GM18907 (cell line): ENCODE results near the gene TICRR.

Source experiments
- ATAC-seq: cut with Tn5 transposase; IDR thresholded peaks from one replicate; pipeline ENCODE4 v1.9.1; 2021; ENCODE audit warnings: mild to moderate bottlenecking, moderate library complexity; ENCODE audit not compliant: unreplicated experiment

TICRR gene

DNA sequence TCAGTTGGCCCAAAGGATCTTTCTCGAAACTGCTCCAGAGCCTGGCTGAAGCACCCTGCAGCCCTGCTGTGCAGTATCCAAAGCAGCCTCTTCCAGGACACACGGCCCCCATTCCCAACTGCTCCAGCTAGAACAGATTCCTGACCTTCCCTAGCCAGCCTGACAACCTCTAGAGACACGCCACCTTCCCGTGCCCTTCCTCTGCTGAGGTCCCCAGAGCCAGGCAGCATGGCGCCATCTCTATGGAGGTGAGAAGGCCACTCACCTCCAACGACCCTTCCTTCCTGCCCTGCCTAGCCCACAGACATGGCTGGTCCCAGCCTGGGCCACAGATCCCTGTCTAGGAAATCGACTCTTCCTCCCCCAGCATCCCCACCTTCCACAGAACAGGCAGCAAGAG lies 76.9 kb downstream of the TICRR start:
- no peak for ATAC-seq

DNA sequence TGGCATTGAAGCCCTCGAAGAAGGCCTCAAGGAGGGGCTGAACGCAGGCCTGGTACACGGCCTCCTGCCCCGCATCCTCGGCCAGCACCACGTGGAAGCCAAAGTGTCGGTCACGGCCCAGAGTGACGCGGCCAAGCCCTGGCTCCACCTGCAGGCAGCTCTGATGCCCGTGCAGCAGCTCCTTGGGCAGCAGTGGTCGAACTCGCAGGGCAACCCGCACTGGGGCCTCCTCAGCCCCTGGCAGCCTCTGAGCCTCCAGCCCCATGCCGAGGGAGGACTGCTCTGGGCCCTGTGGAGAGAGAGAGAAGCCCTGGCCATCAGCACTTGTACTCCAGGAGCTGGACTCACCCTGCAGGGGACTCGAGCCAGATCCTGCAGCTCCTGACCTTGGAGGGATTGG lies 77.4 kb downstream of the TICRR start:
- no peak for ATAC-seq

DNA sequence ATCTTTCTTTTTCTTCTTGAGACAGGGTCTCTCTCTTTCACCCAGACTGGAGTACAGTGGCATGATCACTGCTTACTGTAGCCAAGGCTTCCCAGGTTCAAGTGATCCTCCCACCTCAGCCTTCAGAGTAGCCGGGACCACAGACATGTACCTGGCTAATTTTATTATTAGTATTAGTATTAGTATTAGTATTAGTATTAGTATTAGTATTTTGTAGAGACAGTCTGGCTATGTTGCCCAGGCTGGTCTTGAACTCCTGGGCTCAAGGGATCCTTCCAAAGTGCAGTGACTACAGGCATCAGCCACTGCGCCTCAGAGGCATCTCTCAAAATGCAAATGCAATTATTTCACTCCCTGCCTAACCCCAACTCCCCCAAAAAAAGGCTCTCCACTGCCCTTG lies 78.3 kb downstream of the TICRR start:
- no peak for ATAC-seq

DNA sequence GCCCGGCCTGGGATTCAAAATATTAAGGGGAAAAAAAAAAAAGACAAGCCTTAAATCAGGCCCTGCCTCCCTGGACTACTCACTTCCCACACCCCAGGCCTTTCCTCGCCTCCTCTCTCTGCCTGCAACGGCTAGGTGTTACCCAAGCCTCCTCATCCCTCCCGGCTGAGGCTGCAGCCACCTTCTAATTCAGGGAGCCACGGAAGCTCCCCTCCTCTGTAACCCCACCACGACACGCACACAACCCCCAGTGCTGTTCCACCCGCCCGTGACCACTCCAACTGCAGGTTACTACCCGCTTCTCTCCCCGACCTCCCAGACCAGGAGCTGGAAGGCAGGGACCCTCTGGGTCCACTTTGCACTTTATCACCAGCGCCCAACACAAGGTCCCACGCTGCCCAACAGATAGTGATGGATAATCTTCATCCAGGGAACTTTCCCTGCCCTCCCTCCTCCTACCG lies 79.1 kb downstream of the TICRR start:
- no peak for ATAC-seq

DNA sequence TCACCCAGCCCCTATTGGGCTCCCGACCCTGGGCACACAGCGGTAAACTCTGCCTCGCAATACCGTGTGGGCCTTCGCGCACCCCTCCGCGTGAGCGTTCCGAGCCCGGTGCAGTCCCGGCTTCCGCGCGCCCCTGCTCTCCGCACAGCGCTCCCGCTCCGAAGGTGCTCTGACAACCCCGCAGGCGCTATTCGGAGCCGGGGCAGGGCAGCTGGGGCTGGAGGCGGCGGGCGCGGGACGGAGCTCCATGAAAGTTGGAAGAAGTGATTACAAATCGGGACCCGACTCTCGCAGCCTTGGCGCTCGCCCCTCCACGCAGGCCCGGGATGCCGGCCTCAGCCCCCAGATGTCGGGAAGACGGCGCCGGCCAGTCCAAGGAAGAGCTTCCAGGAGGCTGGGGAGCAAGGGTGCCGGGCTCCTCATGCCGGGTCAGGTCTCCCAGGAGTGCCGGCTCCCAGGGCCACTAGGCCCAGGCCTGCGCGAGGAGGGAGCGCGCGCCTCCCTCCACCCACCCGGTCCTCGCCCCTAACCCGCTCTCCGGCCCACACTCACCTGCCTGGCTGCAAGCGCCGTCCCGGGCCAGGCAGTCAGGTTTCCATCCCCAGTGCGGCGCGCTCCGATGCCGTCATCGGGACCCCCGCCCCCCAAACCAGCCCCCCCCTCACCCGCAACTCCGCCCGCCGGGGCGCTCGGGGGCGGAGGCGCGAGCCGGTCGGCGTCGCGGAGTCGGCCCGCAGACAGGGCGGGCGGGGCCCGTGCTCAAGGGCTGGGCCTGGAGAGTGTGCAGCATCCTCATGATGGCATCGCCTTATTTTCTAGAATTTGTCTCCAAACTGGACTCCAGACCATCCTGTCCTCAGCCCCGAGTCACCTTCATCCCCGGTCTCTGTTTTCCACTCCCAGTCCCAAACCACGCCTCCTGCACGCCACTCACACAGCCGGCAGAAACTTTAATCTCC lies 79.9 kb downstream of the TICRR start, which contains the start of gene KIF7:
Gene KIF7, minus strand, starts transcription at position 621 of the 959 bp plus-strand sequence. CDS start 2,537 bp downstream, outside the sequence.
- no peak for ATAC-seq

DNA sequence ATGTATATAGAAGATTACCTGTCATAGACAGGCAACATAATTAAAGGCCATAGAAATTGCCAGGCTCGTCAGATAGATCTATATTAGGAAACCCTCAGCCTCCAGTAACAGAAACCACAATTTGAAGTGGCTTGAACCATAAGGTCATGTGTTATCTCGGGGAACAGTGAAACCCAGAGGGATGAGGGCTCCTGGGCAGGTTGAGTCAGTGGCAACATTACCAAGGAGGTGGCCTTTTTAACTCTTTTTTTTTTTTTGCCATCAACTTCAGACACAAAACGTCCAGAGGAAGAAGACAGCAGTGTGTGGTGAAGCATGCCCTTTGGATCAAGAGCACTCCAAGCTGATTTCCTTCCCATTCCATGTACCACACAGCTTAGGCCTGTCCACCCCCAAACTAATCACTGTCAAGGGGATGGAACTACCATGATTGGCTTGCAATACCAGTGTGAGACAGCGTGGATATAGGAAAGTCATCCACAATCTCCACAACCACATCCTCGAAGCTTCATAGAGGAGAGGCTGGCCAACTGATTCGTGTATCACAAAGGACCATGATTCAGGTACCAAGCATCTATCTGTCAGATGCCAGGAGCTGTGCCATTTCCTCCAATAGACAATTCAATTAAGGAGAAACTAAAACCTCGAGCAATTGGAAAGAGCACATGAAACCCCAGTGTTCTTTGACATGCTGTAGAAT lies 81.0 kb downstream of the TICRR start:
- no peak for ATAC-seq

DNA sequence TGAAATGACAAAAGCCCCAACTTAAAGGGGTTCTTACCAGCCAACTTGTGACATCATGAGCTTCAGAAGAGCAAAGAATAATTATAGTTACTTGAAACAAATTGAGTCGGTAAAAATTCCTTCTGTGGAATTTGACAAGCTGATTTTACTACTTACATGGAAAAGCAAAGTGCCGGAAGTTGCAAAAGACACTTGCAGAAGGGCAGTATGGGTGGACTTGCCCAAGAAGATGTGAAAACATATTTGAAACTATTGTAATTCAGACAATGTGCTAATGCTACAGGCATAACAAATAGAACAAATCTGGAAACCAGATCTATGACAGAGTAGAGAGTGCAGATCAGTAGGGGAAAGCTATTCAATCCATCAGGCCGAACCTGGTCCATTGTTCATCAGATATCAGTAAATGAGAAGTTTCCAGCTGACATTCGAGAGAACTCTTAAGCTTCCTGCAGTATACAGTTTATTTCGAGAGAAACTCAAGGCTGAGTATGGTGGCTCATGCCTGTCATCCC lies 82.5 kb downstream of the TICRR start:
- ATAC-seq: no peak

DNA sequence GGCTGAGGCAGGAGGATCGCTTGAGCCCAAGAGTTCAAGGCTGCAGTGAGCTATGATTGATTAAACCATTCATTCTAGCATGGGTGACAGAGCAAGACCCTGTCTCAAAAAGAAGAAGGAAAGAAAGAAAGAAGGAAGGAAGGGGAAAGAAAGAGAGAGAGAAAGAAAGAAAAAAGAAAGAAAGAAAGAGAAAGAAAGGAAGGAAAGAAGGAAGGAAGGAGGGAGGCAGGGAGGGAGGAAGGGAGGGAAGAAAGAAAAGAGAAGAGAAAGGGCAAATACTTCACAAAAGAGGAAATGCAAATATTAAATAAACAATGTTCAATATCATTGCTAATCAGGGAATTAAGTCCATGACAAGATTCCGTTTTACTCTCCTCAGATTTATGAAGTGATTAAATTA lies 84.0 kb downstream of the TICRR start:
- no peak for ATAC-seq

DNA sequence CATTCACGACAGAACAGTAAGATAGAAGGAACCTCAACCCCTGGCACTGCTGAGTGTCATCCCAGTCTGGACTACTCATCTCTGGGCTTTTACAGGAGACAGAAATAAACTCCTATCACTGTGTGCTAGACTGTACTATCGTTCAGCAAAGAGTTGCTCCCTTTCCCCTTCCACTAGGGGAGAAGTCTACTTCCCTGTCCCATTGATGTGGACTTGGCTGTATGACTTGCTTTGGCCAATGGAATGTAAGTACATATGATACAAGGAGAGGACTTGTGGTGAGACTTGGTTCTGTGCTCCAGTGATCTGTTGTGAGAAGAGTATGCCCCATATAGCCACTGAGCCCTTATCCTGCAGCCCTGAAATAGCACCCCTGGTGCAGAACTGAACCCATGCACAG lies 85.3 kb downstream of the TICRR start:
- ATAC-seq: no peak

DNA sequence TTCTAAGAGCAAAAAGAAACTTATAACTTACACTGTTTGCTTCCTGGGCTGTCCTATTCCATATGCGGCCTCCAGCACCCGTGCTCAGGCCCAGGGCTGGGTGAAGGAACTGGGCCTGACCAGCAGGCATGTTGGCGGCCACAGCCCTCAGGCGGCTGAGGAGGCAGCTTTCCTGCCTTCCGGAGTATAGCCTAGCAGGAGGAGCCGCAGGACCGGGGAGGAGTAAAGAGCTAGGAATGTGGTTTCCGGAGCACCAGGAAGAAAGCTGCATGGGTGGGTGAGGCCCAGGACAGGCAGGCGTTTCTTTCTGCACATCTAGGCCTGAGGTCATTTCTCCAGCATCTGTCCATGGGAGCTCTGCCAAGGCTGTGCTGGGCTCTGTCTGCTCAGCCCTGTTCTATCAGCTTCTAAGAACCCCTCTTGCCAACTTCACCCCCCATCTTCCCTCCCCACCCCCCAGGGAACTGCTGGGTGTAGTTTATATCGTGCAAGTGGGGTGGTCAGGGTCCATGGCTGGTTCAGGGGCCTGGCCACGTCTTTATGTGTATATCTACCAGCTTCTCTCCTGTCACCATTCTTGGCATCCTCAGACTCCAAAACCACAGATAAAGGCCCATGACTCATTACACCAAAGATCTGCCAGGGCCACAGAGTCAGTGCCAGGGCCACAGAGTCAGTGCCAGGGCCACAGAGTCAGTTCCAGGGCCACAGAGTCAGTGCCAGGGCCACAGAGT lies 87.8 kb downstream of the TICRR start:
- ATAC-seq: no peak

DNA sequence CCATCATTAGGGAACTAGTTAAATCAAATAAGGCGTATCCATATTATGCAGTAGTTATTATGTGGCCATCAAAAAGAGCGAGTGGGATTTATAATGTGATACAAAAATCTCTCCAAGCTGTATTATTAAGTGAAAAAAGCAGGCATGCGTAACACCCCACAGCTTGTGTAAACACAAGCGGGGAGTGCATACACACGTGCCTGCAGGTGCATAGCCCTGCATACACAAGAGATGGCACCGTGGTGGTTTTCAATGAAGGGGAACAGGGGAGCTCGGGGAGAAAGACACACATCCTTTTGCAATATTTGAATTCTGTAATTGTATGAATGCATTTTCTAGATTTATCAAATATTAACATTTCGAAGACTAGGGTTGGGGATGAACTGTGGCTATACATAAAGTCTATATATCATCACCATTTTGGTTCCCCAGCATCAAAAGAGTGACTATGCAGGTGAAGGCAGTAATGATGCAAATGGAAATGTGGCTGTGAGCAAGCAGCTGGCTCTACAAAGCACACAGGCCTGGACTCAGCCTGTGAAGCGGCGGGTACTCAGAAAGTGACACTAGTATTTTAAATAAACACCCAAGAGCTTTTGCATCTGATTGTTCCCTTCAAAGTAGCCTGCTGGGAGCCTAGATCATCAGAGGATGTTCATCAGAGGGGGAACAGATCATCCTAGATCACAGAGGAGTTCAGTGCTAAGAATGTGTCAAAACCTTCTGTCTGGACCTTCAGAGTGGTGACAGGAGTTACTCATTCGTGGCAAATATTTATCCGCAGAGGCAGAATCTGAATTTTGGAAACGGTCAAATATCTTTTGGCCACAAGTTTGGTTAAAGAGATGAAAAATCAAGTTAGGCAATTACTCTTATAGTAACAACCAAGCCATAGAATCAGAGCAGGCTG lies 89.4 kb downstream of the TICRR start:
- ATAC-seq: no peak

DNA sequence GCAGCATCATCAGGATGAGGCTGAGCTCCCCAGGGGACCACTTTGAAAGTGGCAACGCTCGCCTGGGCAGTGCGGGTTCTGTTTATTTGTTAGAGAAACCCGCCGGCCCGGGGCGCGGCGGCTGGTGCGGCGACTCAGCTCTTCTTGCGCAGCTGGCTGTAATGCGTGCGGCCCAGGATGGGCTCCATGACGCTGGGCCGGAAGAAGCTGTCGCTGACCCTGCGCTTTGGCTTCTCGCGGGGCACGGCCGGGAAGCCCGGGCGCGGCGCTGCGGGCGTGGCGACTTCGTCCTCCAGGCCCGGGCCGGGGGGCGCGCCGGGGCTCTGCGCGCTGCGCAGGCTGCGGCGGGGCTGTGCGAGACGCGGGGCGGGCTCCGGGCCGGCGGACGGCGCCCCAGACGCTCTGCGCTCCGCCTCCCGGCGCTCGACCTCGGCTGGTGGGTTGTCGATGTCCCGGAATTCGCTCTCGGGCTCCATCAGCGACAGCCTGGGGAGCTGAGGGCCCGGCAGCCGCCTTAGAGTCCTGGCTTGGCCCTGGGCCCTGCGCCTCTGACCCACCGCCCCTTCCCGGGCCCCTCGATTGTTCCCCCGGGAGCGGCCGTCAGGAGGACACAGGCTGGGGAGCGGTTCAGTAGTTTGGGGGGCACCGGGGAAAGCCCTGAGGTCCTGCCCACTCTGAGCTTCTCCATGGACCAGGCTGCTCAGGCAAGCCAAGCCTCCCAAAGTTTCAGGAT lies 90.3 kb downstream of the TICRR start:
- ATAC-seq: no peak

DNA sequence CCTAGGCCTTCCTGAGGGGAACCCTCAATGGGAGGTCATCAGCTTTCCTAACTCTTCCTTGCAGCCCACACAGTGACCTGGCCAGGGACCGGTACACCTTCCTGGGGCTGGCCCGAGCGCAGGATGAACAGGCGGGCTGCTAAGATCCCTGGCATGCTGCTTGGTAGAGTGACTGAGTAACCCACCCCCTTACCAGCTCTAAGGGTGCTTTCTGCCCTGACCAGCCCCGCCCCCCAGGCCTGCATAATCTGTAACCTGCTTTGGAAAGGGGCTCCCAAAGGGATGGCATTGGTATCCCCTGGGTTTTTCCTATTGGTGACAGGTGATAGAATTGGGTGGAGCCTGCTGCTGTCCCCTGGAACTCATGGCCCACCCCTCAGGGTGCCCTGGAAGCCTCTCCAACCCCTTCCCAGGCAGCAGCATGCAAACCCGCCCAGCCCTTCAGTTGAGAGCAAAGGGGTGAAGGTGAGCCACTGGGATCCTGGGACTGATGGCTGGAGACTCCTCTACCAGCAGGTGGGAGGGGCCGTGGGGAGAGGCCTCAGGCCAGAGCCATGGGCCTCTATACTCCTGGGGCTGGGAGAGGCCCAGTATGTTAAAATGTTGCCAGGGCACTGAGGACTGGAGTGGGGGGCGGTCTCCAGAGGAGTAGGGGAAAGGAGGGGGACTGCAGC lies 91.1 kb downstream of the TICRR start:
- no peak for ATAC-seq

DNA sequence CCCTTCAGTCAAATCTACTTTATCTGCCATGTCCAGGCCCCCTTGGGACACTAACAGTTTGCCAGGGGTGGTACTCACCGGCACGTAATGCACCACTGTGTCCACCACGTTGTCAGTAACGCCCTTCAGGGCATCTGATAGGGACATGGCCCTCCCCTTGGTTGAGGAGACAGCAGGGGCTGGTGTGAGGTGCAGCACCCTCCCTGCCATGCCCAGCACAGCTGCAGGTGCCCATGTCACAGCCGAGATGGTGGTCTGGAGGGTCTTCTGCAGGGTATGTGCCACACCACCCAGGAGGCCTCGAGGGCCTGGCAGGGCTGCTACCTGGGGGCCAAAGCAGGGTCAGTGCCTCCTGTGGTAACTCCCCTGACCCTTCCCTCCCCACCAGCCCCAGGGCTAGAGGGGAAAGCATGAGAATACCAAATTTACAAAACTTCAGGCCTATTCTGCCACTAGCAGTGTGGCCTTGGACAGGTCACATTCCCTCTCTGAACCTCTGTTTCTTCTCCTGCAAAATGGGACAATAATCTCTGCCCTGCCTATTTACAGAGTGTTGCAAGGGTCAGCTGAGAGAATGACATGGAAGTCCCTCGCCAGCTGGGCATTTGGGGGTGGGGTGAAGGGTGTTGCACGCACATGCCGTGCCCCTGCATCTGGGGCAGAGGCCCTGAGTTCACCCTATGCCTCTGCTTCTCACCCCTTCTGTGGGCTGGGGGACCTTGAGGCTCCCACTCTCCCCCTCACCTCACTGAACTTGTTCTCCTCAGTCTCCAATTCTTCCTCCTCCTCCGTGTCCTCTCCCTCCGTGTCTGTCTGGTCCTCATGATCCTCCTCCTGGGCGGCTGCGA lies 91.8 kb downstream of the TICRR start:
- no peak for ATAC-seq

DNA sequence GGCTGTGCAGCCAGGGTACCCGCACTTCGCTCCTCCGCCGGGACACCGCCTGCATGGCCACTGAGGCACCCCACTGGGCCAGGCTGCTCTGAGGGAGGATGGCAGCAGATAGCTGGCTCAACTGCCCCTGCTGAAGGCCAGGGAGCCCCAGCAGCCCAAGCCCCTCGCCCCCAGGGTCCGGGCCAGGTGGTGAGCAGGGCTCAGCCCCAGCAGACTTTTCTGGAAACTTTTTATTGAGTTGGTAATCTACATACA lies 92.4 kb downstream of the TICRR start:
- ATAC-seq: no peak

DNA sequence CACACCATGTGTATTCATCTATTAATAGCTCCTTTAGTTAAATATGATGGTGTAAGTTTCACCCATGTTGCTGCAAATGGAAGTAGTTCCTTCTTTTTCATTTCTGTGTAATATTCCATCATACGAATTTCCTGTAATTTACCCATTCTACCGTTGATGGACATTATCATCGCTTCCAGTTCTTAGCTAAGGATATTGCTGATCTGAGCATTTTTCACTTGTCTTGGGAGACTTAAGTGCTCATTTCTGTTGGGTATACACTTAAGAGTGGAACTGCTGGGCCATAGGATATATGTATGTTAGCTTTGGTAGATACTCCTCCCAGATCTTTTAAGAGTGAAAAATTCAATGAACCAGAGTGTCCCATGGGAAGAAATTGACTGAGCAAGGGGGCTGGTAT lies 92.9 kb downstream of the TICRR start:
- no peak for ATAC-seq

DNA sequence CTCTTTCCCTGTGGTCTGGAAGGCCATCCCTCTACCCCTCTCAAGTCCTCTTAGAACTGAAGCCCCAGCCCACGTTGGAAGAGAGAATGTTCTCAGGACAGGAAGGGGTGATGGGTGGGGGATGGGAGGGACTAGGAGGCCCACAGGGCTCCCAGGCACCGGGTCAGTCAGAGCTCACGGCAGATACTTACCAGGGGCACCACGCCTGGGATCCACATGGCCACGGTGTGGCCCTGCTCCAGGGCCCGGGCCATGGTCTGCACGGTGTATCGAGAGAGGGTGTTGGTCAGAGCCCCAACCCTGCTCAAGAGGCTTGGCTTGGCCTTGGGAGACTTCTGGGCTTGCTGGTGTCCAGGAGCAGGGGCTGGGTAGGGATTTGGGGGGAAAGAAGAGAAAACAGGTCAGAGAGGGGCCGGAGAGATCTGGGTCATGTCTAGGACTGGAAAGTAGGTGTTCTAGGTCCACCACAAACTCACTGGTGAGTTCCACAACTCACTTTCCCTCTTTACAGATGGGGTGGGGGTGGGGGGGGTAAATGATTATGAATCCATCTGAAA lies 94.1 kb downstream of the TICRR start:
- no peak for ATAC-seq

DNA sequence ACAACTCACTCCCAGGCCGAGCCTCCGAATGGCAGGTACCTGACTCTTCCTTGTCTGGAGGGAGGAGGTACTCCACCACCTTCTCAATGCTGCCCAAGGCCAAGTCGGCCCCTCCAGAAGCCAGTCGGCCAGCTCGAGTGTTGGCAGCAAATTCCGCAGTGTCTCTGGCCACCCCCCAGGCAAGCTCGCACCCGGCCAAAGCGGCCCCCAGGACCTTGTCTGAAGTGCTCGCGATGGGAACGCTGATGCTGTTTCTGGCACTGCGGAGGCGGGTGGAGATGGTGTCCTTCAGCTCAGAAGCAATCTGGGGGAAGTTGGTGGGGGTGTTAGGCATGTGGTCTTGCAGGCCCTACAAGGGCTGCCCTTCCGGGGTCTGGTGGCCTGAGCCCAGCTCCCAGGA lies 94.7 kb downstream of the TICRR start:
- no peak for ATAC-seq
